ENCODE results near the gene BDP1.
"Not testable (repeated sequence)": the region's sequence is repeated elsewhere in the genome, so short reads cannot be mapped to it uniquely, and the experiment has no call there.

- TF ChIP-seq, protein P1, sequence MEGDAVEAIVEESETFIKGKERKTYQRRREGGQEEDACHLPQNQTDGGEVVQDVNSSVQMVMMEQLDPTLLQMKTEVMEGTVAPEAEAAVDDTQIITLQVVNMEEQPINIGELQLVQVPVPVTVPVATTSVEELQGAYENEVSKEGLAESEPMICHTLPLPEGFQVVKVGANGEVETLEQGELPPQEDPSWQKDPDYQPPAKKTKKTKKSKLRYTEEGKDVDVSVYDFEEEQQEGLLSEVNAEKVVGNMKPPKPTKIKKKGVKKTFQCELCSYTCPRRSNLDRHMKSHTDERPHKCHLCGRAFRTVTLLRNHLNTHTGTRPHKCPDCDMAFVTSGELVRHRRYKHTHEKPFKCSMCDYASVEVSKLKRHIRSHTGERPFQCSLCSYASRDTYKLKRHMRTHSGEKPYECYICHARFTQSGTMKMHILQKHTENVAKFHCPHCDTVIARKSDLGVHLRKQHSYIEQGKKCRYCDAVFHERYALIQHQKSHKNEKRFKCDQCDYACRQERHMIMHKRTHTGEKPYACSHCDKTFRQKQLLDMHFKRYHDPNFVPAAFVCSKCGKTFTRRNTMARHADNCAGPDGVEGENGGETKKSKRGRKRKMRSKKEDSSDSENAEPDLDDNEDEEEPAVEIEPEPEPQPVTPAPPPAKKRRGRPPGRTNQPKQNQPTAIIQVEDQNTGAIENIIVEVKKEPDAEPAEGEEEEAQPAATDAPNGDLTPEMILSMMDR (IDR thresholded peaks at IDR 0.05): not testable (repeated sequence)
- not testable (repeated sequence) for TF ChIP-seq POLR2A (IDR thresholded peaks at IDR 0.05)
These were observed 13.9 kb upstream of the BDP1 start for GRCh38 chr5:71441564-71441963.
